WTC11 (cell line): ENCODE results near the gene LRRC10. TPM values are rescaled to one million over a fixed set of nuclear protein-coding genes. Genes with fewer than 3 reads are reported as not detected.

Experiments used
- ATAC-seq: fragments of 200-7000 bp; cut with Tn5 transposase; 2 replicates; pipeline ENCODE4 v1.10.0; 2021; ENCODE audit warnings: mild to moderate bottlenecking, moderate library complexity
- CTCF ChIA-PET: fragments of 300-600 bp; sonication (Branson Sonifier 250); formaldehyde crosslinking; loops from one replicate; lab custom pipeline; 2021; ENCODE audit warnings: antibody characterized with exemption; lab: Charles Lee
- POLR2A ChIA-PET: fragments of 350-600 bp; sonication (Branson Sonifier 250); formaldehyde crosslinking; loops from one replicate; lab custom pipeline; 2021; ENCODE audit warnings: antibody characterized with exemption; lab: Charles Lee
- DNase-seq: peaks from one replicate; pipeline ENCODE4 v3.0.0; 2021; ENCODE audit warnings: low spot score
- H3K27ac Mint-ChIP-seq: 2 replicates; pipeline ENCODE4 v1.8.0; 2021; ENCODE audit warnings: mixed read lengths
- H3K27me3 Mint-ChIP-seq: 2 replicates; pipeline ENCODE4 v1.8.0; 2021; ENCODE audit warnings: low read depth, mild to moderate bottlenecking, moderate library complexity, mixed read lengths
- H3K36me3 Mint-ChIP-seq: 2 replicates; pipeline ENCODE4 v1.8.0; 2021; ENCODE audit warnings: mixed read lengths
- H3K4me1 Mint-ChIP-seq: 2 replicates; pipeline ENCODE4 v1.8.0; 2022; ENCODE audit warnings: mixed read lengths
- H3K4me3 Mint-ChIP-seq: 2 replicates; pipeline ENCODE4 v1.8.0; 2021; ENCODE audit warnings: mild to moderate bottlenecking, moderate library complexity, mixed read lengths
- H3K9me3 Mint-ChIP-seq: 2 replicates; pipeline ENCODE4 v1.8.0; 2021; ENCODE audit warnings: mixed read lengths
- ATF1 ChIP-seq: sonication (generic); formaldehyde crosslinking; IDR thresholded peaks from 2 replicates; pipeline ENCODE4 v1.8.1; 2023; ENCODE audit warnings: mild to moderate bottlenecking, moderate library complexity, missing genetic modification reagents
- CBFB ChIP-seq: sonication (generic); formaldehyde crosslinking; IDR thresholded peaks from 2 replicates; pipeline ENCODE4 v1.8.1; 2022; ENCODE audit warnings: mild to moderate bottlenecking, low read depth, missing genetic modification reagents
- CREB1 ChIP-seq: sonication (generic); formaldehyde crosslinking; IDR thresholded peaks from 2 replicates; pipeline ENCODE4 v1.8.0; 2023; ENCODE audit warnings: mild to moderate bottlenecking, missing genetic modification reagents
- ESRRA ChIP-seq: sonication (generic); formaldehyde crosslinking; IDR thresholded peaks from 2 replicates; pipeline ENCODE4 v1.8.1; 2022; ENCODE audit warnings: mild to moderate bottlenecking, missing genetic modification reagents, borderline replicate concordance
- ETV6 ChIP-seq: sonication (generic); formaldehyde crosslinking; IDR thresholded peaks from 2 replicates; pipeline ENCODE4 v1.8.1; 2022; ENCODE audit warnings: mild to moderate bottlenecking, missing genetic modification reagents
- FOXP1 ChIP-seq: sonication (generic); formaldehyde crosslinking; IDR thresholded peaks from 2 replicates; pipeline ENCODE4 v1.8.0; 2022; ENCODE audit warnings: missing genetic modification reagents, mild to moderate bottlenecking, moderate library complexity, borderline replicate concordance
- GRHL2 ChIP-seq: fragments of 250-450 bp; sonication (Bioruptor Pico); IDR thresholded peaks from 2 replicates; pipeline ENCODE4 v1.8.0; 2022; ENCODE audit warnings: mild to moderate bottlenecking, moderate library complexity; ENCODE audit not compliant: insufficient replicate concordance, severe bottlenecking
- HMGA2 ChIP-seq: fragments of 250-450 bp; sonication (Bioruptor Pico); IDR thresholded peaks from 2 replicates; pipeline ENCODE4 v1.4.0; 2021; ENCODE audit warnings: mild to moderate bottlenecking, moderate library complexity
- JAZF1 ChIP-seq: fragments of 250-450 bp; sonication (Bioruptor Pico); IDR thresholded peaks from 2 replicates; pipeline ENCODE4 v1.9.0; 2021; ENCODE audit warnings: moderate library complexity, mild to moderate bottlenecking, inconsistent platforms
- NFATC4 ChIP-seq: fragments of 250-450 bp; sonication (Bioruptor Pico); IDR thresholded peaks from 2 replicates; pipeline ENCODE4 v1.9.0; 2021; ENCODE audit warnings: mild to moderate bottlenecking
- SOX15 ChIP-seq: fragments of 250-450 bp; sonication (Bioruptor Pico); IDR thresholded peaks from 2 replicates; pipeline ENCODE4 v1.9.0; 2021; ENCODE audit warnings: mild to moderate bottlenecking
- ZNF121 ChIP-seq: sonication (generic); formaldehyde crosslinking; IDR thresholded peaks from 2 replicates; pipeline ENCODE4 v1.8.0; 2023; ENCODE audit warnings: missing genetic modification reagents
- ZNF138 ChIP-seq: sonication (generic); formaldehyde crosslinking; conservative IDR thresholded peaks from 2 replicates; pipeline ENCODE4 v1.8.1; 2022; ENCODE audit warnings: mild to moderate bottlenecking, moderate library complexity, missing genetic modification reagents
- ZNF263 ChIP-seq: sonication (generic); formaldehyde crosslinking; IDR thresholded peaks from 2 replicates; pipeline ENCODE4 v1.8.1; 2022; ENCODE audit warnings: low read depth, mild to moderate bottlenecking, moderate library complexity, missing genetic modification reagents
- ZNF416 ChIP-seq: fragments of 250-450 bp; sonication (Bioruptor Pico); IDR thresholded peaks from 2 replicates; pipeline ENCODE4 v1.9.0; 2021; ENCODE audit warnings: mild to moderate bottlenecking, inconsistent platforms
- total RNA-seq: library from RNA; stranded (reverse); gene quantifications from 3 replicates; pipeline ENCODE4 v1.2.3, GENCODE V29; 2021
- TF ChIP-seq, protein P1 (sequence below): sonication (generic); formaldehyde crosslinking; IDR thresholded peaks from 2 replicates; pipeline ENCODE4 v1.8.0; 2023; ENCODE audit warnings: mild to moderate bottlenecking, missing genetic modification reagents
- TF ChIP-seq, protein P2 (sequence below): sonication (generic); formaldehyde crosslinking; IDR thresholded peaks from 2 replicates; pipeline ENCODE4 v1.8.0; 2022; ENCODE audit warnings: mild to moderate bottlenecking, missing genetic modification reagents
- TF ChIP-seq, protein P3 (sequence below): fragments of 250-450 bp; sonication (Bioruptor Pico); IDR thresholded peaks from 2 replicates; pipeline ENCODE4 v2.1.2; 2022; ENCODE audit warnings: mild to moderate bottlenecking, moderate library complexity
- TF ChIP-seq, protein P4 (sequence below): fragments of 250-450 bp; sonication (Bioruptor Pico); IDR thresholded peaks from 2 replicates; pipeline ENCODE4 v1.8.0; 2021; ENCODE audit warnings: mild to moderate bottlenecking
- TF ChIP-seq, protein P5 (sequence below): sonication (generic); formaldehyde crosslinking; IDR thresholded peaks from 2 replicates; pipeline ENCODE4 v1.8.1; 2022; ENCODE audit warnings: low read depth, missing genetic modification reagents, borderline replicate concordance
- TF ChIP-seq, protein P6 (sequence below): sonication (generic); formaldehyde crosslinking; IDR thresholded peaks from 2 replicates; pipeline ENCODE4 v1.8.1; 2023; ENCODE audit warnings: mild to moderate bottlenecking, missing genetic modification reagents
- TF ChIP-seq, protein P7 (sequence below): sonication (generic); formaldehyde crosslinking; IDR thresholded peaks from 2 replicates; pipeline ENCODE4 v1.8.1; 2022; ENCODE audit warnings: mild to moderate bottlenecking, moderate library complexity, missing genetic modification reagents

LRRC10 gene
- total RNA-seq, 1 experiment from 2014 or later, result not detected

DNA sequence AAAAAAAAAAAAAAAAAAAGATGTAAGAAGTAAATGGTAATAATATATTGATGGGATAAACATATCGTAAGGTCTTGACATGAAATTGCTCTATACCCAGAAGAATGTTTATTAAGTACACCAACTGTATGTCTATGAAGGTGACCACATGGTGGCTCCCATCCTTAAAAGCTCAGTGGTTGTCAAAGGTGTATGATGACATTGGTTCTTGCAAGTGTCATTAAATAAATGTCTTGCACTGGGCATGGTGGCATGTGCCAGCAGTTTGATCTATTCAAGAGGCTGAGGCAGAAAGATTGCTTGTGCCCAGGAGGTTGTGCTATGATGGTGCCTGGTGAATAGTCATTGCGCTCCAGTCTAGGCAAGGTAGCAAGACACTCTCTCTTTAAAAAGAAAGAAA is 15.0 kb downstream of the LRRC10 start (continued):
- TF ChIP-seq, protein P1, sequence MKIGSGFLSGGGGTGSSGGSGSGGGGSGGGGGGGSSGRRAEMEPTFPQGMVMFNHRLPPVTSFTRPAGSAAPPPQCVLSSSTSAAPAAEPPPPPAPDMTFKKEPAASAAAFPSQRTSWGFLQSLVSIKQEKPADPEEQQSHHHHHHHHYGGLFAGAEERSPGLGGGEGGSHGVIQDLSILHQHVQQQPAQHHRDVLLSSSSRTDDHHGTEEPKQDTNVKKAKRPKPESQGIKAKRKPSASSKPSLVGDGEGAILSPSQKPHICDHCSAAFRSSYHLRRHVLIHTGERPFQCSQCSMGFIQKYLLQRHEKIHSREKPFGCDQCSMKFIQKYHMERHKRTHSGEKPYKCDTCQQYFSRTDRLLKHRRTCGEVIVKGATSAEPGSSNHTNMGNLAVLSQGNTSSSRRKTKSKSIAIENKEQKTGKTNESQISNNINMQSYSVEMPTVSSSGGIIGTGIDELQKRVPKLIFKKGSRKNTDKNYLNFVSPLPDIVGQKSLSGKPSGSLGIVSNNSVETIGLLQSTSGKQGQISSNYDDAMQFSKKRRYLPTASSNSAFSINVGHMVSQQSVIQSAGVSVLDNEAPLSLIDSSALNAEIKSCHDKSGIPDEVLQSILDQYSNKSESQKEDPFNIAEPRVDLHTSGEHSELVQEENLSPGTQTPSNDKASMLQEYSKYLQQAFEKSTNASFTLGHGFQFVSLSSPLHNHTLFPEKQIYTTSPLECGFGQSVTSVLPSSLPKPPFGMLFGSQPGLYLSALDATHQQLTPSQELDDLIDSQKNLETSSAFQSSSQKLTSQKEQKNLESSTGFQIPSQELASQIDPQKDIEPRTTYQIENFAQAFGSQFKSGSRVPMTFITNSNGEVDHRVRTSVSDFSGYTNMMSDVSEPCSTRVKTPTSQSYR (CRISPR knock-in tag), result no peak
- TF ChIP-seq JAZF1 (CRISPR knock-in tag), result no peak
- TF ChIP-seq ATF1 (CRISPR knock-in tag), result no peak
- TF ChIP-seq, protein P2, sequence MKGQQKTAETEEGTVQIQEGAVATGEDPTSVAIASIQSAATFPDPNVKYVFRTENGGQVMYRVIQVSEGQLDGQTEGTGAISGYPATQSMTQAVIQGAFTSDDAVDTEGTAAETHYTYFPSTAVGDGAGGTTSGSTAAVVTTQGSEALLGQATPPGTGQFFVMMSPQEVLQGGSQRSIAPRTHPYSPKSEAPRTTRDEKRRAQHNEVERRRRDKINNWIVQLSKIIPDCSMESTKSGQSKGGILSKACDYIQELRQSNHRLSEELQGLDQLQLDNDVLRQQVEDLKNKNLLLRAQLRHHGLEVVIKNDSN, result no peak
- TF ChIP-seq ZNF138 (CRISPR knock-in tag), result no peak
- TF ChIP-seq, protein P3, sequence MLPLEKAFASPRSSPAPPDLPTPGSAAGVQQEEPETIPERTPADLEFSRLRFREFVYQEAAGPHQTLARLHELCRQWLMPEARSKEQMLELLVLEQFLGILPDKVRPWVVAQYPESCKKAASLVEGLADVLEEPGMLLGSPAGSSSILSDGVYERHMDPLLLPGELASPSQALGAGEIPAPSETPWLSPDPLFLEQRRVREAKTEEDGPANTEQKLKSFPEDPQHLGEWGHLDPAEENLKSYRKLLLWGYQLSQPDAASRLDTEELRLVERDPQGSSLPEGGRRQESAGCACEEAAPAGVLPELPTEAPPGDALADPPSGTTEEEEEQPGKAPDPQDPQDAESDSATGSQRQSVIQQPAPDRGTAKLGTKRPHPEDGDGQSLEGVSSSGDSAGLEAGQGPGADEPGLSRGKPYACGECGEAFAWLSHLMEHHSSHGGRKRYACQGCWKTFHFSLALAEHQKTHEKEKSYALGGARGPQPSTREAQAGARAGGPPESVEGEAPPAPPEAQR (CRISPR knock-in tag), result no peak

DNA sequence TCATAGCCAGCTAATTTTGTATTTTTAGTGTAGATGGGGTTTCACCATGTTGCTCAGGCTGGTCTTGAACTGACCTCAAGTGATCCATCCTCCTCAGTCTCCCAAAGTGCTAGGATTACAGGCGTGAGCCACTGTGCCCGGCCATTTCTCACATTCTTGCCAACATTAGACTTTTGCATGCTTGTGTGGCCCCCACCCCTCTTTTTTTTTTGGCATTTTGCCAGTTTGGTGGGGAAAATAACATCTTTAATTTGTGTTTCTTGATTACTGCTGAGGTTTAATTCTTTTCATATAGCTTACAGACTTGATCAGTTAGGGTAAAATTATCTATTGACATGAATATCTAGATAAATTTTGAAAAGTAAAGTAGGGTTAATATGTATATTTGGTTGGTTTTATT is 21.6 kb downstream of the LRRC10 start:
- Mint-ChIP-seq H3K27me3 (no peaks in the 10 kb centered on the region), H3K4me1 (peaks cover 10% of the 10 kb centered on the region), H3K4me3 (no peak overlapping the region), H3K27ac (no peak overlapping the region), H3K36me3 (peaks cover 75% of the 10 kb centered on the region), H3K9me3 (no peaks in the 10 kb centered on the region)
- ChIA-PET CTCF (no interaction called here), POLR2A (no interaction called here)
- ATAC-seq (no peak), DNase-seq (no peak)
- TF ChIP-seq CBFB (CRISPR knock-in tag) (no peak), ZNF121 (CRISPR knock-in tag) (no peak), FOXP1 (CRISPR knock-in tag) (no peak), CREB1 (CRISPR knock-in tag) (no peak), ZNF416 (CRISPR knock-in tag) (no peak), ESRRA (CRISPR knock-in tag) (no peak), ZNF263 (CRISPR knock-in tag) (no peak), HMGA2 (CRISPR knock-in tag) (no peak), NFATC4 (CRISPR knock-in tag) (no peak), JAZF1 (CRISPR knock-in tag) (no peak), ETV6 (no peak), SOX15 (no peak), GRHL2 (CRISPR knock-in tag) (no peak)
- TF ChIP-seq, protein P4, sequence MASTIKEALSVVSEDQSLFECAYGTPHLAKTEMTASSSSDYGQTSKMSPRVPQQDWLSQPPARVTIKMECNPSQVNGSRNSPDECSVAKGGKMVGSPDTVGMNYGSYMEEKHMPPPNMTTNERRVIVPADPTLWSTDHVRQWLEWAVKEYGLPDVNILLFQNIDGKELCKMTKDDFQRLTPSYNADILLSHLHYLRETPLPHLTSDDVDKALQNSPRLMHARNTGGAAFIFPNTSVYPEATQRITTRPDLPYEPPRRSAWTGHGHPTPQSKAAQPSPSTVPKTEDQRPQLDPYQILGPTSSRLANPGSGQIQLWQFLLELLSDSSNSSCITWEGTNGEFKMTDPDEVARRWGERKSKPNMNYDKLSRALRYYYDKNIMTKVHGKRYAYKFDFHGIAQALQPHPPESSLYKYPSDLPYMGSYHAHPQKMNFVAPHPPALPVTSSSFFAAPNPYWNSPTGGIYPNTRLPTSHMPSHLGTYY (CRISPR knock-in tag), result no peak
- TF ChIP-seq, protein P5, sequence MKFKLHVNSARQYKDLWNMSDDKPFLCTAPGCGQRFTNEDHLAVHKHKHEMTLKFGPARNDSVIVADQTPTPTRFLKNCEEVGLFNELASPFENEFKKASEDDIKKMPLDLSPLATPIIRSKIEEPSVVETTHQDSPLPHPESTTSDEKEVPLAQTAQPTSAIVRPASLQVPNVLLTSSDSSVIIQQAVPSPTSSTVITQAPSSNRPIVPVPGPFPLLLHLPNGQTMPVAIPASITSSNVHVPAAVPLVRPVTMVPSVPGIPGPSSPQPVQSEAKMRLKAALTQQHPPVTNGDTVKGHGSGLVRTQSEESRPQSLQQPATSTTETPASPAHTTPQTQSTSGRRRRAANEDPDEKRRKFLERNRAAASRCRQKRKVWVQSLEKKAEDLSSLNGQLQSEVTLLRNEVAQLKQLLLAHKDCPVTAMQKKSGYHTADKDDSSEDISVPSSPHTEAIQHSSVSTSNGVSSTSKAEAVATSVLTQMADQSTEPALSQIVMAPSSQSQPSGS (CRISPR knock-in tag), result no peak
- TF ChIP-seq, protein P6, sequence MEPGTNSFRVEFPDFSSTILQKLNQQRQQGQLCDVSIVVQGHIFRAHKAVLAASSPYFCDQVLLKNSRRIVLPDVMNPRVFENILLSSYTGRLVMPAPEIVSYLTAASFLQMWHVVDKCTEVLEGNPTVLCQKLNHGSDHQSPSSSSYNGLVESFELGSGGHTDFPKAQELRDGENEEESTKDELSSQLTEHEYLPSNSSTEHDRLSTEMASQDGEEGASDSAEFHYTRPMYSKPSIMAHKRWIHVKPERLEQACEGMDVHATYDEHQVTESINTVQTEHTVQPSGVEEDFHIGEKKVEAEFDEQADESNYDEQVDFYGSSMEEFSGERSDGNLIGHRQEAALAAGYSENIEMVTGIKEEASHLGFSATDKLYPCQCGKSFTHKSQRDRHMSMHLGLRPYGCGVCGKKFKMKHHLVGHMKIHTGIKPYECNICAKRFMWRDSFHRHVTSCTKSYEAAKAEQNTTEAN, result no peak
- TF ChIP-seq, protein P7, sequence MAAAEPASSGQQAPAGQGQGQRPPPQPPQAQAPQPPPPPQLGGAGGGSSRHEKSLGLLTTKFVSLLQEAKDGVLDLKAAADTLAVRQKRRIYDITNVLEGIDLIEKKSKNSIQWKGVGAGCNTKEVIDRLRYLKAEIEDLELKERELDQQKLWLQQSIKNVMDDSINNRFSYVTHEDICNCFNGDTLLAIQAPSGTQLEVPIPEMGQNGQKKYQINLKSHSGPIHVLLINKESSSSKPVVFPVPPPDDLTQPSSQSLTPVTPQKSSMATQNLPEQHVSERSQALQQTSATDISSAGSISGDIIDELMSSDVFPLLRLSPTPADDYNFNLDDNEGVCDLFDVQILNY, result no peak
